HG02981 (cell line): ENCODE measurements around the gene CNNM4.

Source experiments
- ATAC-seq: cut with Tn5 transposase; IDR thresholded peaks from one replicate; pipeline ENCODE4 v1.9.1; 2021; ENCODE audit warnings: mild to moderate bottlenecking, moderate library complexity; ENCODE audit not compliant: unreplicated experiment

CNNM4 gene

DNA sequence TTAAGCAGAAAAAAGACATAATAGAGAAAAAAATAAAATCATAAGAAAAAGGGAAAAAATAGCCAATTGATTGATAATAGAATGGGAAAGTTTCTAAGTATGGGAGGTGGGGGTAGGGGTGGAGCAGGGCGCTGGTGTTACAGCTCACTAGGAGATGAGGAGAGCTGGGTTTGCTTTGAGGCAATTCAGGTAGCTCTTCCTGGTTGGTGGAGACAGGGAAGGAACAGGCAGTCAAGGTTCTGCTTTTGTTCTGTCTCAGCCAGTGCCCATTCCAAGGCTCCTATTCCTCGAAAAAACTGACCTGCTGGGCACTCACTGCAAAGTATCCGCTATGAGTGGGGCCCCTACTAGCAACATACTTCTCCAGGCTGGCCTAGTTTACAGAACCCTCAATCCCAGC lies 1.7 kb upstream of the CNNM4 start:
- no peak for ATAC-seq

DNA sequence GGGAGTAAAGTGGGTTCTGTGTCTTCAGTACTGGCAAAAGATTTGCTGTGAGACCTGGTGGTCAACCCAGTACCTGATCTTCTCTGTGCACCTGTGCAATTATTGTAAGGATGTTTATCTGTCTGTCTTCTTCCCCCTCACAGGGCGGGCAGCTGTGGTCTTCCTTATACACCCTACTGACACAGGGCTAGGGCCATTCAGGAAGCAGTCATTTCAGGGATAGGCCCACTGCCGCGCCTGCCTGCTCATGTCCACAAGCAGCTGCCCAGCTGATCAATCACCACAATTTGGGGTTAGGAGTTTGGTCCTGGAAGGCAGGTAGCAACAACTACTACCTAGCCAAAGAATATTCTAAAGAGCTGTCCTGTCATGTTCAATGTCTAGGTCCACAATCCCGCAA lies 1.2 kb upstream of the CNNM4 start:
- no peak for ATAC-seq

- ATAC-seq, result no peak
These were observed 507 bp downstream of the CNNM4 start for GRCh38 chr2:96760986-96761832.

DNA sequence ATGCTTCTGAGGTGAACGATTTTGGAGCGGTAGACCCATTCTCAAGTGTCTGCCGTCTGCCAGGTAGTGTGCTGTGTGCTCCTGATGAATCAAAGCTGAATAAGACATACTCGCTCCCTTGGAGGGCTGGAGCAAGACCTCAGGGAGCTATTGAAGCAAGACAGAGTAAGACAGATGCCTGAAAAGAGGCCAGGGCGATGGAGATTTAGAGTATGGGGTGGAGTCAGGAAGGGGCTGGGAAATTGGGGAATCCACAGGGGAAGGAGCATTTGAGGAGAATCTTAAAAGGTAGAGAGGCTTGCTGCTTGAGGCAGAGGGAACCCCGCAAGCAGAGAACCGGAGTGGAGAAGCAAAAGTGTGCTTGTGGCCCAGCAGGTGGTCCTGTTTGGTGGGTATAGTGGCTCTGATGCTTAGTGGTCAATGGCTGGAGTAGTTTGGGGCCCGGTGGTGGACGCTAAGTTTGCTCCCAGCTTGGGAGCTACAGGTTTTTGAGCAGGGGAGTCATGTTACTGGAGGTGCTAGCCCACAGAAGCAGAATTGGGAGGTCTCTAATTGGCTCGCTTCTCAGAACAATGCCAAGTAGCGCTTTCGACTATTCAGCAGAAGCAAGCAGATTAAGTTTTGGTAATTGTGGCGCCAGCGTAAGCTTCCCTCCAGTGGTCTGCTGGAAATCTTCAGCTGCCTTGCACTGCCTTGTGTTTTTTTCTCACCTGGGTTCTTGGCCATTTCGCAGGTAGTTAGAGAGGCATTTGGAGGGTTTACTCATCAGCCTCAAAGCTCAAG lies 2.0 kb downstream of the CNNM4 start:
- ATAC-seq, result no peak

DNA sequence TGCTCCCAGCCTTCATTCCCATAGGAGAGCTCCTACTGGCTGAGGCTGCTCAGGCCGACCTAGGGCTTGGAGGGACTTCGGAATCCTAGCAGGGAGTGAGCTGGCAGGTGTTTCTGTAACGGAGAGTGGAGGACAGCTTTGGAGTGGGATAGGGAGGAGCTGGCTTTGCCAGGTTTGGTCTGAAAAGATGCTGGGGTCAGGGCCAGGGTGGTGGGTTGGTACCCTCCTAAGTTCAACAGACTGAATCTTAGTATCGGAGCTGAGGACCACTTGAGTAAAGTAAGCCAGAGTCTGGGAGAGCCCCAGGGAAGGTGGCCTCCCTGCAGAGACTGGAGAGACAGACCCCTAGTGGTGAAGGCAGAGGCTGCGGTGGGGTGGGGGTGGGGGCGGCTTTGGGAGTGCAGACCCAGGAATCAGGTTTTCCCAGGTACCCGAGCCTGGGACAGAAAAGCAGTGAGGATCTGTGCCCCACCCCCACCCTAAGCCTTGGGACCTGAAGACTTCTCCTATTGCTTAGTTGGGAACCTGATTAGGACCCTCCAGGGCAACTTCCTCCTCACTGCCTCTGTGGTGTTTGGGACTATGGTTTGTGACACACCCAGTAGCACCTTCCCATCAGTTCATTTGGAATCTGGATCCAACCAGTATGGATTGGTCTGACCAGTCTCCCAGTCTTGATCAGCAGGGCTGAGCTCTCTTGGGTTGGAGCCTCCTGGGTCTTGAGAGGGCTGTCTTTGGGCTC lies 3.0 kb downstream of the CNNM4 start:
- no peak for ATAC-seq

DNA sequence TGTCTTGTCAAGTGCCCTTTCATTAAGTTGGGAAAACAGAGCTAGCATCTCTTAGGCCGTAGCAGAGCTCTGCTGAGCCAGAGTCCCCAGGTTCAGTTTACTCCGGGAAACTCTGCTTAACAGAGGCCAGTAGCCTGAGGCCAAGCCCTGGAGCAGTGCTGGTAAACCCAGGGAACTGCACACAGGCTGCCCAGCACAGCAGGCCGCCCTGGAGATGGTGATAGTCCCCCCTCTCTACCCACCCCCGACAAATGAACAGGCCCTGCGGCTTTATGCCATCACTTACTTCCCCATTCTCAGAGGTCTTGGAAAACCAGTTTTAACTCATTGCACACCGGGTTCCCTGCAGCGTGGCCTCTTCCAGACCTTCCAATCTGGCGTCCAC lies 3.5 kb downstream of the CNNM4 start:
- ATAC-seq, result no peak

GRCh38 chr2:96767135-96767871 lies 6.6 kb downstream of the CNNM4 start:
- no peak for ATAC-seq

DNA sequence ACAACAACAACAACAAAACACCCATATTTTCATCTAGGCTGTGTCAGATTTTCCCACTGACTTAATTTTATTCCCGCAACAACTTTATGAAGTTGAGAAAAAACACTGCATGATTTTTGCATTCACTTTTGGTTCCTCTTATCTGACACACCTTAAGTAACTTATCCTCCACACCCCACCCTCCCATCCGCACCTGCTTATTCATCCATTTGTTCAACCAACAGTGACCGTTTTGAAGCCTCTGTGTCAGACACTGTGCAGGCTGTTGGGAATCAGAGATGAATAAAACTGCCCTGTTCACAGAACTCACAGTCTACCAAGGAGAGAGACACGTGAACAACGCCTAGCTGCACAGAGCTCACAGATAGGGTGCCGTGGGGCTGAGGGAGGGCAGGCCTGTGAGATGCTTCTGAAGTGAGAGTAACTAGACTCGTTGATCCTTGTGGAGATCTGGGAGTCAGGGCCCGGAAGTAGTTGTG lies 7.4 kb downstream of the CNNM4 start:
- ATAC-seq, result no peak

- no peak for ATAC-seq
These were observed 9.1 kb downstream of the CNNM4 start for GRCh38 chr2:96769814-96770213.

- no peak for ATAC-seq
These were observed 9.9 kb downstream of the CNNM4 start for GRCh38 chr2:96770442-96771202.

DNA sequence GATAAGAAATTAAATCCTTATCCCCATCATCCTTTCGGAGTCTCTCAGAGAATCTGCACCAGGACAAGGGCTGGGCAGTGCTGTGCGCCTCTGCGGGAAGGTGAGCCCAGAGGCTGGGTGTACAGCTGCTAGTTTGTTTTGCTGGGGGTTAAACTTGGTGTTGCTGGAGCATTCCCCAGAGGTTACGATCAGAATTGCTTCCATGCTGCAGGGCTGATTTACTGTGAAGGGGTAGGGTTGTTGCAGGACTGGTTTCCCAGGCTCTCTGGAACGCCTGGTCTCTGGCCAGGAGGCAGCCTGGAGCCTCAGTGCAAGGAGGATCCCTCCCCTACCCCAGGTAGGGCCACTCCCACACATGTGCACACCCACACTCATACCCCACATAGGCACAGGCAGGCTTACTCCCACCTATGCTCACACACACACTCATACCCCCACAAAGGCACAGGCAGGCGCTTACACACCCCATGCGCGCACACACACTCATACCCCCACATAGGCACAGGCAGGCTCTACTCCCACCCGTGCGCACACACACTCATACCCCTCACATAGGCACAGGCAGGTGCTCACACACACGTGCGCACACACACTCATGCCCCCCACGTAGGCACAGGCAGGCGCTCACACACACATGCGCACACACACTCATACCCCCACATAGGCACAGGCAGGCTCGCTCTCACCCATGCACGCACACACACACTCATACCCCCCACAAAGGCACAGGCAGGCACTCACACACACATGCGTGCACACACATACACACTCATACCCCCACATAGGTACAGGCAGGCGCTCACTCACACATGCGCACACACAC lies 11.3 kb downstream of the CNNM4 start:
- no peak for ATAC-seq

DNA sequence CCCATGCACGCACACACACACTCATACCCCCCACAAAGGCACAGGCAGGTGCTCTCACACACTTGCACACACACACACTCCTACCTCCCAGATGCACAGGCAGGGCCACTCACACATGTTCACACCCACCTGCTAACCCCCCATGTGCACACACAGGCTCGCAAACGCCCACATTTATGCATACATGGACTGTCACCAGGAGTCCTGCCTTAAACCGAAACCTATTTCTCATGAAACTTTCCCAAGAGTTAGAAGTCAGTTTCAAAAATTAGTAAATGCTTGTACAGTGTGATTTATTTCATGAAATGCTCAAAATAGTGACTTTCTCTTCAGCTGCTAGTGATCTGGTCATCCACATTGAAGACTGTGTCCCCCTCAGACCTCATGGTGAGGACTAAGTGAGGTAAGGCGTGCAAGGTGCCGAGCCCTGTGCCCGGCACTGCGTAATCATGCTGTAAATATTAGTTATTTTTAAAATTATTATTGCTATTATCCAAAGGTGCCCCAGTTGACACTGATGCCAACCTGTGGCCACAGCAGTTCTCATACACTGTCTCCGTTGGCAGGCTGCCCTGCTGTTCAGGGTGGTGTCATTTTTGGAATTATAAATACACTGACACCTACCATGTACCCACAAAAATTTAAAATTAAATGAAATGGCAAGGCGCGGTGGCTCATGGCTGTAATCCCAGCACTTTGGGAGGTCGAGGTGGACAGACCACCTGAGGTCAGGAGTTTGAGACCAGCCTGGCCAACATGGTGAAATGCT lies 12.4 kb downstream of the CNNM4 start:
- ATAC-seq, result no peak

GRCh38 chr2:96773922-96774321 lies 13.2 kb downstream of the CNNM4 start:
- no peak for ATAC-seq

DNA sequence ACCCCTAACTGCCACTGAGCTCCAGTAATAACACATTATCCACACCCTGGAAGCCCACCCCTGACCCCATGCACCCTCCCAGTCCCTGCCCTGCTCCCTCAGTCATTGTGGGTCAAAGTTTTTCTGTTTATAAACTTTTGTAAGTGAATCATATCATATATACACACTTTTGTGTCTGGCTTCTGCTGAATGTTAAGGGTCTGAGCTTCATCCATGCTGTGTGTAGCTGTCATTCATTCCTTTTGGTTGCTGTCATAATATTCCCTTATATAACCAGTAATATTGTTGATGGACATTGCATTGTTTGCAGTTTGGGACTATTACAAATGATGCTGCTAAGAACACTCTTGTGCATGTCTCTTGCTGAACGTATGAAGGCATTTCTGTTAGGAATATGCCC lies 14.5 kb downstream of the CNNM4 start:
- no peak for ATAC-seq

GRCh38 chr2:96783388-96783787 lies 22.7 kb downstream of the CNNM4 start:
- no peak for ATAC-seq

DNA sequence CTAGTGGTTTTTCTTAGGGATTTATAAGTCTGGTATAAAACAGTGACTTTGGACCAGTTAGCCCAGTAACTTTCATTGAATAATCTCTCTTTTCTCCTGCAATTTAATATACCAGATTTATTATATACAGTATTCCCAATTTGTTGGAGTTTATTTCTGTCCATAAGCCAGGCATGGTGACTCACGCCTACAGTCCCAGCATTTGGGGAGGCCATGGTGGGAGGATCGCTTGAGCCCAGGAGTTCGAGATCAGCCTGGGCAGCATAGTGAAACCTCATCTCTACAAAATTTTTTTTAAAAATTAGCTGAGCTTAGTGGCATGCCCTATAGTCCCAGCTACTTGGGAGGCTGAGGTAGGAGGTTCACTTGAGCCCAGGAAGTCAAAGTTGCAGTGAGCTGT lies 26.7 kb downstream of the CNNM4 start:
- ATAC-seq, result no peak

GRCh38 chr2:96788442-96789244 lies 27.9 kb downstream of the CNNM4 start:
- no peak for ATAC-seq

DNA sequence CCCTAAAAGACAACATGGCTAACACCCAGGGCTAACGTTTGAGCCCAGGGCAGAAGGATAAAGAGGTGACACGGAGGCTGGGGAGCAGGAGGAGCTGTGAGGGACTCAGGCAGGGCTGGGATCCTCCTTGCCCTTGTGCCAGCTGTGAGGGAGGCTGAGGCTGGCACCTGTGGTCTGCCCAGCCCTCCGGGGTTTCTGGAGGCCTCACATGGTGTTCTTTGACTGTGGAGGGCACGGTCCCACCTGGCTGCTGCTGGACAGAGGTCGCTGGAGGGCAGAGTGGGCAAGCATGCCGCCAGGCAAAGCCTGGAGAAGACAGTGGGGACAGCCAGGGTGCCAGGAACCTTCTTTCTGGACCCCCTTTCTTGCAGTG lies 28.5 kb downstream of the CNNM4 start:
- ATAC-seq, result no peak
